ENCODE data around the gene IFI44L. TPM values are rescaled to one million over a fixed set of nuclear protein-coding genes. Genes with fewer than 3 reads are reported as not detected.

Gene IFI44L
- total RNA-seq, 3 donors from 2014 or later, result 1.8 to 10.8 (median 5.3) TPM

DNA sequence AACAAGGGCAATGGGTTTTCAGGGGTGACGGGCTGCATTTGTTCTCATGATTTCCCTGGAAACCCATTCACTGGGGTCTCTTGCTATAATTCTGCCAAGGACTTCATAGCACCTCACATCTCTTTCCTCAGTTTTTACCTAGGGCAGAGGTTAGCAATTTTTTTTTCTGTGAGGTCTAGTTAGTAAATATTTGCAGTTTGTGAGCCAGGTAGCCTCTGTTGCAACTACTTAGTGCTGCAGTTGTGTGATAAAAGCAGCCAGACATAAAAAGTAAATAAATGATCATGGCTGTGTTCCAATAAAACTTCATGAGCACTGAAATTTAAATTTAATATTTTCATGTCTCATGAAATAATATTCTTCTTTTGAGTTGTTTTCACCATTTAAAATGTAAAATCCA lies 67.1 kb downstream of the IFI44L start:
- intact Hi-C loops (cut with DNase I, micrococcal nuclease), result no loop called here
- no peaks in the 10 kb centered on the region for H3K9me3 ChIP-seq
- no peak for TF ChIP-seq CTCF (IDR thresholded peaks at IDR 0.05)
- ATAC-seq, result no peak
- DNase-seq, result no peak
- H3K4me3 ChIP-seq, result no peak overlapping the region
- no peaks in the 10 kb centered on the region for H3K4me1 ChIP-seq (ENCODE audit: low read depth)
- no peaks in the 10 kb centered on the region for H3K36me3 ChIP-seq (ENCODE audit: low read depth)

GRCh38 chr1:78687914-78688313 lies 67.7 kb downstream of the IFI44L start:
- Histone ChIP-seq H3K4me3 (no peak overlapping the region), H3K36me3 (ENCODE audit: low read depth) (no peaks in the 10 kb centered on the region), H3K9me3 (no peaks in the 10 kb centered on the region), H3K4me1 (ENCODE audit: low read depth) (no peaks in the 10 kb centered on the region)
- DNase-seq (no peak), ATAC-seq (no peak)
- no peak for TF ChIP-seq CTCF (IDR thresholded peaks at IDR 0.05)
- intact Hi-C loops (cut with DNase I, micrococcal nuclease), result no loop called here

DNA sequence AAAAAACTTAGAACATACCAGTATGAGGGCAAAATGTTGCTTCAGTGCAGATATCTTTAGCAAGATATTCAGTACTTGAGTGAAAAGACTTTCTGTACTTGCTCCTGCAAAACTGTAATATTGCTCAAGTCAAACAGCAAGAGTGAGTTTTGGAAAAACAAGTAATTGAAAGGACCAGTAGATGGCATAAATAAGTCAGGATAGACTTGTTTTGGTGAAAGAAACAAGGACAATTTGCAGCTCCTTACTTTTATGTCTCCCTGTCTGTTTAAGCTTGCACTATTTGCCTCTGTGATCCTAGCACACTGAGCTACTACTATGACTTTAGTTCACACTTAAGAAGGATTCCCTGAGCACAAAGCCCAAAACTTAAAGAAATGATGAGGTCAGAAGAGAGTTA lies 68.4 kb downstream of the IFI44L start:
- Histone ChIP-seq H3K9me3 (no peaks in the 10 kb centered on the region), H3K4me3 (no peak overlapping the region), H3K36me3 (ENCODE audit: low read depth) (no peaks in the 10 kb centered on the region), H3K4me1 (ENCODE audit: low read depth) (no peaks in the 10 kb centered on the region)
- ATAC-seq, result no peak
- no peak for DNase-seq
- intact Hi-C loops (cut with DNase I, micrococcal nuclease), result no loop called here
- TF ChIP-seq CTCF (IDR thresholded peaks at IDR 0.05), result no peak

DNA sequence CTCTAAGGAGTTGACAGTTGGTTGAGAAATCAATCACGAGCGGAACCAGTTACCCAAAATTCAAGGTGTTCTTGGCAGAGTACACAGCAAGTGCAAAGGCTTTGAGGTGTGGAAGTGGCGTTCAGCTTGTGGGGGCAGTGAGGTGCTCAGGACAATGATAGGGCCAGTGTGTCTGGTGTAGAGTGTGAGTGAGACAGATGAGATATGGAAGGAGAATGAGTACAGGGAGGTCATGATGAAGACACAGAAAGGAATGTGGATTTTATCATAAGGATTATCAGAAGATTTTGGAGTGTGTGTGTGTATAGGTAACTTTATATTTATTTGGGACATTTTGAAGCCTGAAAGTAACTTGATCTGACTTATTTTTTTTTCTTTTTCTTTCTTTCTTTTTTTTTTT lies 70.3 kb downstream of the IFI44L start:
- Histone ChIP-seq H3K9me3 (no peaks in the 10 kb centered on the region), H3K36me3 (ENCODE audit: low read depth) (no peaks in the 10 kb centered on the region), H3K4me1 (ENCODE audit: low read depth) (no peaks in the 10 kb centered on the region), H3K4me3 (no peak overlapping the region)
- intact Hi-C loops (cut with DNase I, micrococcal nuclease), result no loop called here
- DNase-seq (no peak), ATAC-seq (no peak)
- TF ChIP-seq CTCF (IDR thresholded peaks at IDR 0.05), result no peak

DNA sequence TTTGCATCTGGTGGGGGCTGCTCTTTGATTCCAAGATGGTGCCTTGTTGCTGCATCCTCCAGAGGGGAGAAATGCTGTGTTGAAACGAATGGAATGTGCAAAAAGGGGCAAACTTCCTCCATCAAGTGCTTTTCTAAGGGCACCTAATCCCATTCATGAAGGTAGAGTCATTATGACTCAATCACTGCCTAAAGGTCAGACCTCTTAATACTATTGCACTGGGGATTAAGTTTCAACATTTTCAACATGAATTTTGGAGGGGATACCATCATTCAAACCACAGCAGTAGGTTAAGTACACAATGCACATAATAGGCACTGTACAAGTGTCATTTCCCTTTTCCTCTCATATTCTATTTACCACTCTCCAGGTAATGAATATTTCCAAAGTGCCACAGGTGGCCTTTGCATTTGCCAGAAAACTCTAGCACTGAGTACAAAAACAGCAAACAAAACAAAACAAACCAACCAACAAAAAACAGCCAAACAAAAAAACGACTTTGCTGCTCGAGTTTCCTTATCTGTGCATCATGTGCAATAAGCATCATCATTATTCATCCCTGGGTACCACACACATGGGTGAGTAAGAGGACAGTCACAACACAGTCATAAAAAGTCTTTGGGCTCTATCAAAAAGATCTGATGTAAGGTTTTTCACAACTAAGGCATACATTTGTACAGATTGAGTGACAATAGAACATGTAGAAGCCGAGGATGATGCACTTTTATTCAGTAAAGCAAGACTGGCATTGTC lies 71.9 kb downstream of the IFI44L start:
- intact Hi-C loops (cut with DNase I, micrococcal nuclease), result no loop called here
- ATAC-seq (no peak), DNase-seq (no peak)
- TF ChIP-seq CTCF (IDR thresholded peaks at IDR 0.05), result no peak
- no peaks in the 10 kb centered on the region for H3K9me3 ChIP-seq
- H3K36me3 ChIP-seq (ENCODE audit: low read depth), result no peaks in the 10 kb centered on the region
- no peaks in the 10 kb centered on the region for H3K4me1 ChIP-seq (ENCODE audit: low read depth)
- H3K4me3 ChIP-seq, result no peak overlapping the region

Other genes starting within 250 kb of the IFI44L start
- gene PTGFR, start 129.5 kb upstream of the IFI44L start, total RNA-seq, result 1 to 10 TPM in 2 of 3 donors, under 1 TPM in 1; 0.49 to 2.1 (median 1.7) TPM
- gene IFI44, start 29.4 kb downstream of the IFI44L start, total RNA-seq, result 10 to 100 TPM in 1 of 3 donors, 1 to 10 TPM in 2; 4.3 to 15.6 (median 8.1) TPM